Trophoblast cell (in vitro differentiated cells and primary cell): ENCODE data around the gene AQP12B.

ENCODE experiments used
- DNase-seq, 2 donors: peaks; one replicate each; pipeline ENCODE4 v3.0.0-alpha.2; 2016
- H2AFZ ChIP-seq: 2 replicates; pipeline ENCODE4 v1.6.1; 2013; ENCODE audit warnings: low read length, moderate library complexity, mild to moderate bottlenecking; ENCODE audit not compliant: insufficient read depth, poor library complexity
- H2AK5ac ChIP-seq: 2 replicates; pipeline ENCODE4 v1.6.1; 2013; ENCODE audit warnings: mild to moderate bottlenecking, low read length
- H2BK120ac ChIP-seq: 2 replicates; pipeline ENCODE4 v1.6.1; 2013; ENCODE audit warnings: low read length, mild to moderate bottlenecking, moderate library complexity; ENCODE audit not compliant: insufficient read depth, poor library complexity
- H2BK12ac ChIP-seq: 2 replicates; pipeline ENCODE4 v1.6.1; 2013; ENCODE audit warnings: mild to moderate bottlenecking, low read length, moderate library complexity
- H2BK5ac ChIP-seq: 2 replicates; pipeline ENCODE4 v1.6.1; 2013; ENCODE audit warnings: low read length, low read depth, moderate library complexity, mild to moderate bottlenecking; ENCODE audit not compliant: poor library complexity
- H3K14ac ChIP-seq: 2 replicates; pipeline ENCODE4 v1.6.1; 2013; ENCODE audit warnings: mild to moderate bottlenecking, low read length
- H3K18ac ChIP-seq: 2 replicates; pipeline ENCODE4 v1.6.1; 2013; ENCODE audit warnings: mild to moderate bottlenecking, low read length
- H3K23ac ChIP-seq: 2 replicates; pipeline ENCODE4 v1.6.1; 2013; ENCODE audit warnings: low read length
- H3K27ac ChIP-seq: 2 replicates; pipeline ENCODE4 v1.5.1; 2013; ENCODE audit warnings: low read depth, mild to moderate bottlenecking, inconsistent platforms, low read length, moderate library complexity
- H3K27me3 ChIP-seq: 2 replicates; pipeline ENCODE4 v1.6.1; 2013; ENCODE audit warnings: inconsistent platforms, mild to moderate bottlenecking, low read length, moderate library complexity; ENCODE audit not compliant: insufficient read depth
- H3K36me3 ChIP-seq, 2 experiments: 1 replicate in 1 of 2; 2 replicates in 1 of 2; pipeline ENCODE4 v1.6.1; 2013; ENCODE audit warnings: low read length in 2 of 2, mild to moderate bottlenecking in 2 of 2, moderate library complexity in 1 of 2; ENCODE audit not compliant: insufficient read depth in 2 of 2, control insufficient read depth in 1 of 2
- H3K4ac ChIP-seq: 2 replicates; pipeline ENCODE4 v1.6.1; 2013; ENCODE audit warnings: low read depth, mild to moderate bottlenecking, low read length, moderate library complexity
- H3K4me1 ChIP-seq, 2 experiments: 1 replicate in 1 of 2; 2 replicates in 1 of 2; pipeline ENCODE4 v1.6.1; 2013; ENCODE audit warnings: low read length in 2 of 2, mild to moderate bottlenecking in 2 of 2, moderate library complexity in 1 of 2; ENCODE audit not compliant: insufficient read depth in 2 of 2, control insufficient read depth in 1 of 2
- H3K4me2 ChIP-seq: 2 replicates; pipeline ENCODE4 v1.6.1; 2013; ENCODE audit warnings: inconsistent platforms, mild to moderate bottlenecking, low read length, moderate library complexity
- H3K4me3 ChIP-seq: 2 replicates; pipeline ENCODE4 v1.5.1; 2013; ENCODE audit warnings: mild to moderate bottlenecking, low read depth, low read length, inconsistent platforms
- H3K79me1 ChIP-seq: one replicate; pipeline ENCODE4 v1.6.1; 2013; ENCODE audit warnings: low read length
- H3K79me2 ChIP-seq: 2 replicates; pipeline ENCODE4 v1.6.1; 2013; ENCODE audit warnings: low read length, mild to moderate bottlenecking; ENCODE audit not compliant: control insufficient read depth, insufficient read depth, poor library complexity
- H3K9ac ChIP-seq: 2 replicates; pipeline ENCODE4 v1.6.1; 2013; ENCODE audit warnings: mild to moderate bottlenecking, low read length
- H3K9me3 ChIP-seq: 2 replicates; pipeline ENCODE4 v1.6.1; 2013; ENCODE audit warnings: low read depth, mild to moderate bottlenecking, control low read depth, inconsistent platforms, low read length; ENCODE audit not compliant: insufficient read depth
- H4K12ac ChIP-seq: 2 replicates; pipeline ENCODE4 v1.6.1; 2013; ENCODE audit warnings: low read depth, mild to moderate bottlenecking, low read length, moderate library complexity
- H4K8ac ChIP-seq: 2 replicates; pipeline ENCODE4 v1.6.1; 2013; ENCODE audit warnings: low read depth, mild to moderate bottlenecking, low read length, moderate library complexity
- H4K91ac ChIP-seq: one replicate; pipeline ENCODE4 v1.6.1; 2013; ENCODE audit warnings: low read depth, mild to moderate bottlenecking, low read length, moderate library complexity
- WGBS: extraction: QIAGEN DNeasy Blood & Tissue Kit; methylation state at CpG from one replicate; pipeline ENCODE4 v1.1.7; 2013; ENCODE audit warnings: missing lambda C conversion rate; ENCODE audit not compliant: insufficient read length, insufficient coverage; ENCODE audit errors: extremely low coverage; 5-methylcytosine and 5-hydroxymethylcytosine counted together

The AQP12B gene

GRCh38 chr2:240723851-240724250 lies 41.2 kb upstream of the AQP12B start:
- no peak overlapping the region for H3K9ac ChIP-seq
- H3K36me3 ChIP-seq: no peaks in the 10 kb centered on the region
- H3K4ac ChIP-seq: no peak overlapping the region
- DNase-seq: no peak
- H2BK5ac ChIP-seq: no peak overlapping the region
- H3K23ac ChIP-seq: no peak overlapping the region
- no peak overlapping the region for H3K18ac ChIP-seq
- H3K14ac ChIP-seq: no peak overlapping the region
- no peak overlapping the region for H2BK12ac ChIP-seq
- no peaks in the 10 kb centered on the region for H3K79me2 ChIP-seq
- no peak overlapping the region for H4K8ac ChIP-seq
- H3K9me3 ChIP-seq: peaks cover 3% of the 10 kb centered on the region
- no CpG with 5 or more reads among the region's 9 CpGs for WGBS
- no peaks in the 10 kb centered on the region for H3K27me3 ChIP-seq
- H2BK120ac ChIP-seq: no peak overlapping the region
- H4K12ac ChIP-seq: no peak overlapping the region
- H3K4me2 ChIP-seq: no peak overlapping the region
- no peaks in the 10 kb centered on the region for H3K4me1 ChIP-seq
- no peak overlapping the region for H4K91ac ChIP-seq
- no peak overlapping the region for H2AK5ac ChIP-seq
- H3K4me3 ChIP-seq: no peak overlapping the region
- H3K79me1 ChIP-seq: no peaks in the 10 kb centered on the region
- H2AFZ ChIP-seq: no peak overlapping the region
- no peak overlapping the region for H3K27ac ChIP-seq

GRCh38 chr2:240722796-240723735 lies 40.4 kb upstream of the AQP12B start:
- H2AFZ ChIP-seq: no peak overlapping the region
- no peaks in the 10 kb centered on the region for H3K79me2 ChIP-seq
- no peaks in the 10 kb centered on the region for H3K4me1 ChIP-seq
- no peak overlapping the region for H4K8ac ChIP-seq
- H3K36me3 ChIP-seq: no peaks in the 10 kb centered on the region
- H3K18ac ChIP-seq: no peak overlapping the region
- no peak for DNase-seq
- H3K4me3 ChIP-seq: peak overlapping the region; percentile 33
- H3K27ac ChIP-seq: no peak overlapping the region
- H3K4ac ChIP-seq: no peak overlapping the region
- H2BK120ac ChIP-seq: no peak overlapping the region
- no peaks in the 10 kb centered on the region for H3K27me3 ChIP-seq
- no peak overlapping the region for H3K4me2 ChIP-seq
- H4K91ac ChIP-seq: no peak overlapping the region
- no peak overlapping the region for H3K23ac ChIP-seq
- H2BK5ac ChIP-seq: no peak overlapping the region
- no peak overlapping the region for H2AK5ac ChIP-seq
- no peaks in the 10 kb centered on the region for H3K79me1 ChIP-seq
- WGBS: no CpG with 5 or more reads among the region's 32 CpGs
- H3K14ac ChIP-seq: no peak overlapping the region
- H4K12ac ChIP-seq: no peak overlapping the region
- no peaks in the 10 kb centered on the region for H3K9me3 ChIP-seq
- no peak overlapping the region for H2BK12ac ChIP-seq
- H3K9ac ChIP-seq: no peak overlapping the region

- H2BK5ac ChIP-seq: no peak overlapping the region
- no peak overlapping the region for H2AFZ ChIP-seq
- no peak overlapping the region for H3K23ac ChIP-seq
- no peak overlapping the region for H3K4ac ChIP-seq
- H4K12ac ChIP-seq: no peak overlapping the region
- H3K14ac ChIP-seq: no peak overlapping the region
- no peak overlapping the region for H3K18ac ChIP-seq
- H3K9ac ChIP-seq: no peak overlapping the region
- no peaks in the 10 kb centered on the region for H3K27me3 ChIP-seq
- H3K4me3 ChIP-seq: no peak overlapping the region
- H3K79me2 ChIP-seq: no peaks in the 10 kb centered on the region
- no peaks in the 10 kb centered on the region for H3K4me1 ChIP-seq
- H4K8ac ChIP-seq: no peak overlapping the region
- H4K91ac ChIP-seq: no peak overlapping the region
- no peak overlapping the region for H2BK12ac ChIP-seq
- DNase-seq: no peak
- no peak overlapping the region for H2BK120ac ChIP-seq
- no CpG with 5 or more reads among the region's 16 CpGs for WGBS
- no peak overlapping the region for H3K4me2 ChIP-seq
- no peak overlapping the region for H3K27ac ChIP-seq
- H3K9me3 ChIP-seq: no peaks in the 10 kb centered on the region
- H2AK5ac ChIP-seq: no peak overlapping the region
- H3K79me1 ChIP-seq: no peaks in the 10 kb centered on the region
- H3K36me3 ChIP-seq: no peaks in the 10 kb centered on the region
These were observed 39.7 kb upstream of the AQP12B start for GRCh38 chr2:240722376-240722775.

- H4K8ac ChIP-seq: no peak overlapping the region
- WGBS: no CpG with 5 or more reads among the region's 20 CpGs
- no peaks in the 10 kb centered on the region for H3K9me3 ChIP-seq
- H2AK5ac ChIP-seq: no peak overlapping the region
- H3K14ac ChIP-seq: no peak overlapping the region
- H4K12ac ChIP-seq: no peak overlapping the region
- no peaks in the 10 kb centered on the region for H3K79me2 ChIP-seq
- H3K4me3 ChIP-seq: no peak overlapping the region
- no peak overlapping the region for H3K4ac ChIP-seq
- no peaks in the 10 kb centered on the region for H3K79me1 ChIP-seq
- H3K9ac ChIP-seq: no peak overlapping the region
- no peak overlapping the region for H2BK120ac ChIP-seq
- no peak overlapping the region for H3K4me2 ChIP-seq
- H4K91ac ChIP-seq: no peak overlapping the region
- H3K18ac ChIP-seq: no peak overlapping the region
- H3K27ac ChIP-seq: no peak overlapping the region
- no peak overlapping the region for H2AFZ ChIP-seq
- no peak overlapping the region for H2BK12ac ChIP-seq
- H3K27me3 ChIP-seq: no peaks in the 10 kb centered on the region
- H3K36me3 ChIP-seq: no peaks in the 10 kb centered on the region
- no peaks in the 10 kb centered on the region for H3K4me1 ChIP-seq
- no peak overlapping the region for H3K23ac ChIP-seq
- no peak for DNase-seq
- H2BK5ac ChIP-seq: no peak overlapping the region
These were observed 39.0 kb upstream of the AQP12B start for GRCh38 chr2:240721596-240722180.
